Fibroblast of skin of abdomen (primary cell): ENCODE measurements around the gene PFN1.

Experiments used
- DNase-seq: peaks from one replicate; pipeline ENCODE4 v3.0.0-alpha.2; 2013

The PFN1 gene

GRCh38 chr17:4895657-4896331 is 52.5 kb downstream of the PFN1 start:
- DNase-seq: no peak
